ENCODE data around the gene LRCH1.

LRCH1 gene

DNA sequence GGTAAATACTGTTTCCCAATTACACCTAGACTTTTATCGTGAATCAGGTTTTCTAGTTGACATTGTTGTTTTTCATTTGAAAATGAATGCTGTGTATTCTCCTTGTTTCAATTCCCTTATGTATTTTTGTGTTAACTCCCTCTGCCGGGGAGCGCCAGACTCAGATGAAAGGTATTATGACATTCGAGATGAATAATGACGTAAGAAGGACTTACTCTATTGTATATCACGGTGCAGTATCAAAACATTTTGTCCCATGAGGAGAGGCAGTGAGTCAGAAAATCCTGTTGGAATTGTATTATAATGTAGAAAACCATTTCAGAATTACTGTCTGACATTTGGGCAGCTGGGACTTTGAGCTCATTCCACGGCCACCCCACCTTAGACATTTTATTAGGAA lies 61.6 kb downstream of the LRCH1 start:
- Histone ChIP-seq H3K36me3 (no peaks in the 10 kb centered on the region), H3K27me3 (no peaks in the 10 kb centered on the region), H3K9me3 (no peaks in the 10 kb centered on the region), H3K4me3 (ENCODE audit: low read depth, low read length) (no peak overlapping the region), H3K4me1 (peaks cover 27% of the 10 kb centered on the region)
- DNase-seq: no peak
- TF ChIP-seq, protein P1, sequence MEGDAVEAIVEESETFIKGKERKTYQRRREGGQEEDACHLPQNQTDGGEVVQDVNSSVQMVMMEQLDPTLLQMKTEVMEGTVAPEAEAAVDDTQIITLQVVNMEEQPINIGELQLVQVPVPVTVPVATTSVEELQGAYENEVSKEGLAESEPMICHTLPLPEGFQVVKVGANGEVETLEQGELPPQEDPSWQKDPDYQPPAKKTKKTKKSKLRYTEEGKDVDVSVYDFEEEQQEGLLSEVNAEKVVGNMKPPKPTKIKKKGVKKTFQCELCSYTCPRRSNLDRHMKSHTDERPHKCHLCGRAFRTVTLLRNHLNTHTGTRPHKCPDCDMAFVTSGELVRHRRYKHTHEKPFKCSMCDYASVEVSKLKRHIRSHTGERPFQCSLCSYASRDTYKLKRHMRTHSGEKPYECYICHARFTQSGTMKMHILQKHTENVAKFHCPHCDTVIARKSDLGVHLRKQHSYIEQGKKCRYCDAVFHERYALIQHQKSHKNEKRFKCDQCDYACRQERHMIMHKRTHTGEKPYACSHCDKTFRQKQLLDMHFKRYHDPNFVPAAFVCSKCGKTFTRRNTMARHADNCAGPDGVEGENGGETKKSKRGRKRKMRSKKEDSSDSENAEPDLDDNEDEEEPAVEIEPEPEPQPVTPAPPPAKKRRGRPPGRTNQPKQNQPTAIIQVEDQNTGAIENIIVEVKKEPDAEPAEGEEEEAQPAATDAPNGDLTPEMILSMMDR (IDR thresholded peaks at IDR 0.05; ENCODE audit: low read depth, low read length): peak; percentile 35

DNA sequence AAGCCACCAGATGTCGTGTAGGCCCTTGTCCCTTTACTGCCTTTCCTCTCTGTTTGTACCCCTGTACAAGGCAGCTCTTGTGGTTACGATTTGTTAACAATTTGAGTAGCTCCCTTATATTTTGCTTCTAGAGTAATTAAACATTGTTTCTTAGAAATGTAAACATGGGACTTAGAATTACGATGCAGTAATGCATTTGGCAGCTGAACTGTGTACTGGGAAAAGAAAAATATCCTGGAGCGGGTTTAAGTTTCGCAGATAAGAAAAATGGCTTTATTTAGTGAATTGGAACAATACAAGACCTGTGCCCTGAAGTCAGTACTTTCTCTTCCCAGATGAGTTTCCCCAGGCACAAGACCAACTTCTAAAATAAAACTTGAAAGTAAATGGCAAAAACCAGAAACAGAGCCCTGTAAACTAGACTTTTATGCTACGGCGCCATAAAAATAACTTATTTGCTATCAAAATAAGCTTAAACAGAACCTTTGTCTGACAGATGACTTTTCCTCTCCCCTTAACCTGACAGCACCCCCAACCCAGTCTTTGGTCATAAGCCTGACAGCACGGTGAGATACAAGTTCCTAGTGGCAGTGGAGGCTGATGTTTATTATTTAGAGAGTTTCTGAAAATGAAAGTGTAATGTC lies 63.0 kb downstream of the LRCH1 start:
- H3K4me1 ChIP-seq: peaks cover 36% of the 10 kb centered on the region
- TF ChIP-seq, protein P1 (IDR thresholded peaks at IDR 0.05; ENCODE audit: low read depth, low read length): no peak

DNA sequence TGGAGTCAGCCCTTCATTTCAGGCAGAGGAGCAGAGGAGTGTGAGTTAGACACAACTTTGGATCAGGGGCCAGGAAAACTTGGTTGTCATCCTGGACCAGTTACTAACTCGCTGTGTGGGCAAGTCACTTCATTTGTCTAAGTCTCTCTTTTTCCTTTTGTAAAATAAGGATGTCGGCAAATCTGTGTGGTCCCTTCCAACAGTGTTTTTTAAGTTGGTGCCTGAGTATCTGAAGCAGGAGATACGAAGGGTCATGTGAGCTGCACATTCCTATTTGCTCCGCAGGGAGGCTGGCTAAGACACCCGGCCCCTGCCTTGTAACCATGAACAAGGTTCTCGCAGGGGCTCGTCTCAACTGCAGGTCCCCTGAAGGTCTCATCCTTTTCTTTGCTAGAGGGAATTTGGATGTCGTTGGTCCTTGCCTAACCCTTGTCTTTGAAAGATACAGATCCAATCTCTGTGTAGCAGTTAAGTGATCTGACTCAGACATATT lies 64.3 kb downstream of the LRCH1 start:
- Histone ChIP-seq H3K4me3 (ENCODE audit: low read depth, low read length) (no peak overlapping the region), H3K27me3 (no peaks in the 10 kb centered on the region), H3K9me3 (no peaks in the 10 kb centered on the region), H3K4me1 (peaks cover 39% of the 10 kb centered on the region), H3K36me3 (no peaks in the 10 kb centered on the region)
- TF ChIP-seq, protein P1 (IDR thresholded peaks at IDR 0.05; ENCODE audit: low read depth, low read length): no peak
- DNase-seq: no peak

More for the DNA sequence above, 63.0 kb downstream of the LRCH1 start:
- Histone ChIP-seq H3K36me3 (no peaks in the 10 kb centered on the region), H3K4me3 (ENCODE audit: low read depth, low read length) (no peak overlapping the region), H3K9me3 (no peaks in the 10 kb centered on the region), H3K27me3 (no peaks in the 10 kb centered on the region)
- no peak for DNase-seq

DNA sequence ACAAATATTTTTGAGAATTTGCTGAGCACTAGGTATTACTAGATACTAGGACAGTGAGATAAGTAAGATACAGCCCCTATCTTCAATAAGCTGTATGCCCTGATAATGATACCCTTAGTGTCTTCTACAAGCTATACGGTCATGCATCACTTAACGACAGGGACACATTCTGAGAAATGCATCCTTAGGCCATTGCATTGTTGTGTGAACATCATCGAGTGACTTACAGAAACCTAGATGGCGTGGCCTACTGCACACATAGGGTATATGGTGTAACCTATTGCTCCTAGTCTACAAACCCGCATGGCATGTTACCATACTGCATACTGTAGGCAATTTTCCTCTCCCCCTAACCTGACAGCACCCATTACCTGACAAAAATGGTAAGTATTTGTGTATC lies 64.9 kb downstream of the LRCH1 start:
- no peaks in the 10 kb centered on the region for H3K27me3 ChIP-seq
- no peak overlapping the region for H3K4me3 ChIP-seq (ENCODE audit: low read depth, low read length)
- H3K4me1 ChIP-seq: peaks cover 42% of the 10 kb centered on the region
- DNase-seq: no peak
- no peaks in the 10 kb centered on the region for H3K36me3 ChIP-seq
- no peaks in the 10 kb centered on the region for H3K9me3 ChIP-seq
- TF ChIP-seq, protein P1 (IDR thresholded peaks at IDR 0.05; ENCODE audit: low read depth, low read length): no peak

DNA sequence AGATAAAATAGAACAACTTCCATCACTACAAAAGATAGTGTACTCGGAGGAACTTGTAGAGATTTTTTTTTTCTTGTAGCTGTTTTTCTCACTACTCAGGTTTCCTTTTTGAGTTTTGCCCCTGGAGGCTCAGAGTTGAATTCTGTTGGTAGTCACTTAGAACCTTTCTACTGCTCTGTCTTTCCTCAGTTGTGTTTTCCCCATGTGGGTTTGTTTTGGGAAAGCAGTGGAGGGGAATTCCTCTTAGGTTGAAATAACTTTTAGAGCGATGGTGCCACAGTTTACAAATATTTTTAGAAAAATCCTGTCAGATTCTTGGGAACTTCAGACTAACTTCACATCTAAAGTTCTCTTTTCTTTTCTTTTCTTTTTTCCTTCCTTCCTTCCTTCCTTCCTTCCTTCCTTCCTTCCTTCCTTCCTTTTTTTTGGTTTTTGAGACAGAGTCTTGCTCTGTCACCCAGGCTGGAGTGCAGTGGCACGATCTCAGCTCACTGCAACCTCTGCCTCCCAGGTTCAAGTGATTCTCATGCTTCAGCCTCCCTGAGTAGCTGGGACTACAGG lies 65.8 kb downstream of the LRCH1 start:
- DNase-seq: no peak
- TF ChIP-seq, protein P1 (IDR thresholded peaks at IDR 0.05; ENCODE audit: low read depth, low read length): no peak
- H3K9me3 ChIP-seq: no peaks in the 10 kb centered on the region
- no peak overlapping the region for H3K4me3 ChIP-seq (ENCODE audit: low read depth, low read length)
- H3K27me3 ChIP-seq: no peaks in the 10 kb centered on the region
- H3K4me1 ChIP-seq: peaks cover 38% of the 10 kb centered on the region
- H3K36me3 ChIP-seq: no peaks in the 10 kb centered on the region

DNA sequence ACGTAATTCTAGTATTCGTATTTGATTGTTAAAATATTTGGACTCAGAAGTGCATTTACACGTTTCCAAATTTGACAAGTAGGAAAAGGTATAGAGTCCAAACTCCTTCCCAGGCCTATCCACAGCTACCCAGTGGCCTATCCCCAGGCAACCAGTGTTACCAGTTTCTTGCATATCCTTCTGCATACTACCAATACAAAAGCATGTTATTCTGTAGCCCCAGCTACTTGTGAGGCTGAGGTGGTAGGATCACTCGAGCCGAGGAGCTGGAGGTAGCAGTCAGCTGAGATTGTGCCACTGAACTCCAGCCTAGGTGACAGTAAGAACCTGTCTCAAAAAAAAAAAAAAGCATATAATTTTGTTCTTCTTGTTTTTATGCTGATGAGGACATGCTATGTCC lies 67.1 kb downstream of the LRCH1 start:
- DNase-seq: no peak
- Histone ChIP-seq H3K9me3 (no peaks in the 10 kb centered on the region), H3K27me3 (no peaks in the 10 kb centered on the region), H3K4me1 (peaks cover 38% of the 10 kb centered on the region), H3K4me3 (ENCODE audit: low read depth, low read length) (no peak overlapping the region), H3K36me3 (no peaks in the 10 kb centered on the region)
- TF ChIP-seq, protein P1 (IDR thresholded peaks at IDR 0.05; ENCODE audit: low read depth, low read length): no peak

Data from BE2C (cell line).